ENCODE results near the gene GORAB. TPM values are rescaled to one million over a fixed set of nuclear protein-coding genes. Genes with fewer than 3 reads are reported as not detected.

The GORAB gene
- total RNA-seq, 3 donors from 2014 or later (not counting 1 experiment from before 2014, with no cell fraction given): 17.4 to 23.6 (median 20.8) TPM

- no peaks in the 10 kb centered on the region for H3K27me3 ChIP-seq (ENCODE audit: control insufficient read depth, insufficient read depth, low read length)
- Mint-ChIP-seq H3K27ac (peak overlapping the region in 1 of 2 donors; percentile 4), H3K27me3 (ENCODE audit: low read depth in 2 of 2) (peaks cover 7 to 14% of the 10 kb centered on the region in 2 donors), H3K36me3 (no peaks in the 10 kb centered on the region), H3K4me1 (peaks cover 17% of the 10 kb centered on the region in 2 donors), H3K4me3 (no peak overlapping the region), H3K9me3 (peaks cover 0 to 5% of the 10 kb centered on the region in 2 donors)
- intact Hi-C loops (cut with micrococcal nuclease): no loop called here
- WGBS (ENCODE audit: insufficient coverage): 63% methylated on average over 5 of the region's 7 CpGs
- H3K36me3 ChIP-seq (ENCODE audit: control insufficient read depth, insufficient read depth, low read length): no peaks in the 10 kb centered on the region
- peaks cover 3% of the 10 kb centered on the region for H3K4me1 ChIP-seq (ENCODE audit: control insufficient read depth, insufficient read depth, low read length)
- H3K27ac ChIP-seq (ENCODE audit: low read length): no peak overlapping the region
- TF ChIP-seq CTCF (IDR thresholded peaks at IDR 0.05): no peak
- ATAC-seq: peak in 2 of 3 donors; percentile 73 to 85
- DNase-seq: peak in 1 of 2 donors; percentile 27
- H3K9me3 ChIP-seq (ENCODE audit: control insufficient read depth, insufficient read depth, low read length): peaks cover 6% of the 10 kb centered on the region
- no peak overlapping the region for H3K4me3 ChIP-seq (ENCODE audit: low read length)
Observed at GRCh38 chr1:170562646-170563338, 30.8 kb downstream of the GORAB start.

- WGBS (ENCODE audit: insufficient coverage): 79% methylated on average over 3 of the region's 3 CpGs
- peaks cover 16 to 38% of the 10 kb centered on the region in 2 donors for H3K27me3 Mint-ChIP-seq (ENCODE audit: low read depth in 2 of 2)
- H3K9me3 ChIP-seq (ENCODE audit: control insufficient read depth, insufficient read depth, low read length): no peaks in the 10 kb centered on the region
- H3K9me3 Mint-ChIP-seq: peaks cover 4 to 11% of the 10 kb centered on the region in 2 donors
- peaks cover 17% of the 10 kb centered on the region in 2 donors for H3K4me1 Mint-ChIP-seq
- peaks cover 3% of the 10 kb centered on the region for H3K4me1 ChIP-seq (ENCODE audit: control insufficient read depth, insufficient read depth, low read length)
- H3K4me3 ChIP-seq (ENCODE audit: low read length): no peak overlapping the region
- peaks cover 3% of the 10 kb centered on the region for H3K27me3 ChIP-seq (ENCODE audit: control insufficient read depth, insufficient read depth, low read length)
- intact Hi-C loops (cut with micrococcal nuclease): no loop called here
- ATAC-seq (no peak), DNase-seq (no peak)
- H3K27ac ChIP-seq (ENCODE audit: low read length): no peak overlapping the region
- H3K4me3 Mint-ChIP-seq: no peak overlapping the region
- H3K36me3 ChIP-seq (ENCODE audit: control insufficient read depth, insufficient read depth, low read length): no peaks in the 10 kb centered on the region
- no peak overlapping the region for H3K27ac Mint-ChIP-seq
- TF ChIP-seq CTCF (IDR thresholded peaks at IDR 0.05): no peak
- peaks cover 6% of the 10 kb centered on the region for H3K36me3 Mint-ChIP-seq
Observed at GRCh38 chr1:170567214-170567613, 35.2 kb downstream of the GORAB start.

GRCh38 chr1:170568197-170568596 lies 36.2 kb downstream of the GORAB start:
- peaks cover 8% of the 10 kb centered on the region for H3K36me3 Mint-ChIP-seq
- ATAC-seq (no peak), DNase-seq (no peak)
- peaks cover 3% of the 10 kb centered on the region for H3K27me3 ChIP-seq (ENCODE audit: control insufficient read depth, insufficient read depth, low read length)
- peaks cover 7% of the 10 kb centered on the region in 2 donors for H3K4me1 Mint-ChIP-seq
- no peak overlapping the region for H3K27ac Mint-ChIP-seq
- no peaks in the 10 kb centered on the region for H3K36me3 ChIP-seq (ENCODE audit: control insufficient read depth, insufficient read depth, low read length)
- peaks cover 4 to 11% of the 10 kb centered on the region in 2 donors for H3K9me3 Mint-ChIP-seq
- H3K4me3 ChIP-seq (ENCODE audit: low read length): no peak overlapping the region
- no peaks in the 10 kb centered on the region for H3K4me1 ChIP-seq (ENCODE audit: control insufficient read depth, insufficient read depth, low read length)
- no peak for TF ChIP-seq CTCF (IDR thresholded peaks at IDR 0.05)
- H3K9me3 ChIP-seq (ENCODE audit: control insufficient read depth, insufficient read depth, low read length): no peaks in the 10 kb centered on the region
- no peak overlapping the region for H3K27ac ChIP-seq (ENCODE audit: low read length)
- peaks cover 16 to 38% of the 10 kb centered on the region in 2 donors for H3K27me3 Mint-ChIP-seq (ENCODE audit: low read depth in 2 of 2)
- H3K4me3 Mint-ChIP-seq: no peak overlapping the region
- intact Hi-C loops (cut with micrococcal nuclease): no loop called here

GRCh38 chr1:170576980-170577379 lies 45.0 kb downstream of the GORAB start:
- intact Hi-C loops (cut with micrococcal nuclease): no loop called here
- Mint-ChIP-seq H3K4me1 (no peaks in the 10 kb centered on the region), H3K27ac (no peak overlapping the region), H3K4me3 (no peak overlapping the region), H3K36me3 (peaks cover 4% of the 10 kb centered on the region), H3K9me3 (peaks cover 2 to 4% of the 10 kb centered on the region in 2 donors), H3K27me3 (ENCODE audit: low read depth in 2 of 2) (peaks cover 2 to 12% of the 10 kb centered on the region in 2 donors)
- no peaks in the 10 kb centered on the region for H3K9me3 ChIP-seq (ENCODE audit: control insufficient read depth, insufficient read depth, low read length)
- H3K4me3 ChIP-seq (ENCODE audit: low read length): no peak overlapping the region
- no peak for TF ChIP-seq CTCF (IDR thresholded peaks at IDR 0.05)
- no peaks in the 10 kb centered on the region for H3K4me1 ChIP-seq (ENCODE audit: control insufficient read depth, insufficient read depth, low read length)
- no peak for ATAC-seq
- no peak for DNase-seq
- H3K27ac ChIP-seq (ENCODE audit: low read length): no peak overlapping the region
- WGBS (ENCODE audit: insufficient coverage): 83% methylated on average over 1 of the region's 3 CpGs
- no peaks in the 10 kb centered on the region for H3K27me3 ChIP-seq (ENCODE audit: control insufficient read depth, insufficient read depth, low read length)
- no peaks in the 10 kb centered on the region for H3K36me3 ChIP-seq (ENCODE audit: control insufficient read depth, insufficient read depth, low read length)

Measured in natural killer cell (primary cell).